Measurements from ENCODE around the gene POLR1G. TPM values are rescaled to one million over a fixed set of nuclear protein-coding genes. Genes with fewer than 3 reads are reported as not detected.

The POLR1G gene
- total and polyA plus RNA-seq, 2 donors from 2014 or later = 2.4 to 3.9 TPM

- Histone ChIP-seq H3K9me3 (ENCODE audit: control insufficient read depth in 2 of 3, insufficient read depth in 1 of 3, low read length in 3 of 3) (no peaks in the 10 kb centered on the region), H3K27me3 (ENCODE audit: control insufficient read depth, insufficient read depth, low read length) (no peaks in the 10 kb centered on the region), H3K4me1 (ENCODE audit: control insufficient read depth in 2 of 3, insufficient read depth in 2 of 3, low read depth in 1 of 3, low read length in 3 of 3) (no peaks in the 10 kb centered on the region), H3K36me3 (ENCODE audit: control insufficient read depth in 2 of 3, insufficient read depth in 3 of 3, low read length in 3 of 3) (no peaks in the 10 kb centered on the region), H3K9ac (ENCODE audit: low read length in 3 of 3) (no peak overlapping the region), H3K27ac (ENCODE audit: low read depth in 2 of 2, low read length in 2 of 2) (no peak overlapping the region), H3K4me3 (ENCODE audit: low read length in 3 of 3) (no peak overlapping the region)
- FAIRE-seq (no peak), DNase-seq (no peak)
- intact Hi-C loops (cut with DNase I) = no loop called here
- TF ChIP-seq CTCF (IDR thresholded peaks at IDR 0.05; ENCODE audit: borderline replicate concordance, extremely low read depth, insufficient read depth) = no peak
Measured at GRCh38 chr19:45368737-45369340, 37.6 kb upstream of the POLR1G start.

- intact Hi-C loops (cut with DNase I) = no loop called here
- no peak for TF ChIP-seq CTCF (IDR thresholded peaks at IDR 0.05; ENCODE audit: borderline replicate concordance, extremely low read depth, insufficient read depth)
- H3K9ac ChIP-seq (ENCODE audit: low read length in 3 of 3) = peak within 1 kb of the TSS; percentile 51 to 69 (median 67)
- DNase-seq (peak; percentile 99 to 100 (median 100)), FAIRE-seq (peak; percentile 93)
- H3K4me3 ChIP-seq (ENCODE audit: low read length in 3 of 3) = peak within 1 kb of the TSS; percentile 74 to 84 (median 75)
- no peaks in the 10 kb centered on the region for H3K4me1 ChIP-seq (ENCODE audit: control insufficient read depth in 2 of 3, insufficient read depth in 2 of 3, low read depth in 1 of 3, low read length in 3 of 3)
- H3K9me3 ChIP-seq (ENCODE audit: control insufficient read depth in 2 of 3, insufficient read depth in 1 of 3, low read length in 3 of 3) = no peaks in the 10 kb centered on the region
- no peaks in the 10 kb centered on the region for H3K27me3 ChIP-seq (ENCODE audit: control insufficient read depth, insufficient read depth, low read length)
- H3K27ac ChIP-seq (ENCODE audit: low read depth in 2 of 2, low read length in 2 of 2) = peak within 1 kb of the TSS; percentile 57 to 73
- H3K36me3 ChIP-seq (ENCODE audit: control insufficient read depth in 2 of 3, insufficient read depth in 3 of 3, low read length in 3 of 3) = no peaks in the 10 kb centered on the region
Measured at GRCh38 chr19:45370410-45371204, 35.8 kb upstream of the POLR1G start, which contains the start of gene ERCC2. ERCC2 (minus strand) TSS chr19:45370573; CDS start chr19:45370540, 33 bp downstream.

- H3K36me3 ChIP-seq (ENCODE audit: control insufficient read depth in 2 of 3, insufficient read depth in 3 of 3, low read length in 3 of 3) = no peaks in the 10 kb centered on the region
- no peak overlapping the region for H3K4me3 ChIP-seq (ENCODE audit: low read length in 3 of 3)
- DNase-seq = peak; percentile 66 to 90 (median 83)
- no peak overlapping the region for H3K9ac ChIP-seq (ENCODE audit: low read length in 3 of 3)
- H3K27ac ChIP-seq (ENCODE audit: low read depth in 2 of 2, low read length in 2 of 2) = no peak overlapping the region
- intact Hi-C loops (cut with DNase I) = no loop called here
- no peaks in the 10 kb centered on the region for H3K9me3 ChIP-seq (ENCODE audit: control insufficient read depth in 2 of 3, insufficient read depth in 1 of 3, low read length in 3 of 3)
- FAIRE-seq = no peak
- no peaks in the 10 kb centered on the region for H3K4me1 ChIP-seq (ENCODE audit: control insufficient read depth in 2 of 3, insufficient read depth in 2 of 3, low read depth in 1 of 3, low read length in 3 of 3)
- TF ChIP-seq CTCF (IDR thresholded peaks at IDR 0.05; ENCODE audit: borderline replicate concordance, extremely low read depth, insufficient read depth) = no peak
- H3K27me3 ChIP-seq (ENCODE audit: control insufficient read depth, insufficient read depth, low read length) = no peaks in the 10 kb centered on the region
Measured at GRCh38 chr19:45376045-45376724, 30.3 kb upstream of the POLR1G start.

Data from kidney (tissue), 14 donors.